GM12864 (cell line): ENCODE results near the gene CEBPE.

ENCODE experiments used
- DNase-seq: peaks from one replicate; pipeline ENCODE4 v3.0.0-alpha.2; 2011; ENCODE audit warnings: low read depth
- H3K4me3 ChIP-seq: 2 replicates; pipeline ENCODE4 v1.5.1; 2011; ENCODE audit warnings: mild to moderate bottlenecking, low read depth, low read length, control low read depth
- TF ChIP-seq, protein P1 (sequence below): IDR thresholded peaks from 2 replicates; pipeline ENCODE4 v1.5.1; 2011; ENCODE audit warnings: low read depth, mild to moderate bottlenecking, moderate library complexity, low read length, control low read depth, inconsistent platforms; ENCODE audit errors: missing control alignments

The CEBPE gene

DNA sequence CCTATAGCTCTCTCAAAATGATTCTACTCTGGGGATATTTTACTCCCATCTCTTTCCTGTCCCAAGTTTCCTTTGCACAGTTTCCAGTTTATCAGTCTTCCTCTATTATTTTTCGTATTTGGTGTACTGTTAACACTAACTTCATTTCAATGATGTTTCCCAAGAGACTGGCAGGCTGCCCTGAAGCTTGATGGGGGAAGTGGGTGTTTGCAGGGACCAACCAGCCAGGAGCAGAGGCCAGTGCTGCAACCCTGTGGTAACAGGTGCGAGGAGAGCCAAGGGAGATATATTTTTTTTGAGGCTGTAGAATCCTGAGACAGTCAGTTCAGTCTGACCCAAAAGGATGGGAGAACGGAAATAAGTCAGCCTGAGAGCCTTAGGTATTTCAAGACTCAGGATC is 11.8 kb upstream of the CEBPE start:
- no peak for DNase-seq
- TF ChIP-seq, protein P1, sequence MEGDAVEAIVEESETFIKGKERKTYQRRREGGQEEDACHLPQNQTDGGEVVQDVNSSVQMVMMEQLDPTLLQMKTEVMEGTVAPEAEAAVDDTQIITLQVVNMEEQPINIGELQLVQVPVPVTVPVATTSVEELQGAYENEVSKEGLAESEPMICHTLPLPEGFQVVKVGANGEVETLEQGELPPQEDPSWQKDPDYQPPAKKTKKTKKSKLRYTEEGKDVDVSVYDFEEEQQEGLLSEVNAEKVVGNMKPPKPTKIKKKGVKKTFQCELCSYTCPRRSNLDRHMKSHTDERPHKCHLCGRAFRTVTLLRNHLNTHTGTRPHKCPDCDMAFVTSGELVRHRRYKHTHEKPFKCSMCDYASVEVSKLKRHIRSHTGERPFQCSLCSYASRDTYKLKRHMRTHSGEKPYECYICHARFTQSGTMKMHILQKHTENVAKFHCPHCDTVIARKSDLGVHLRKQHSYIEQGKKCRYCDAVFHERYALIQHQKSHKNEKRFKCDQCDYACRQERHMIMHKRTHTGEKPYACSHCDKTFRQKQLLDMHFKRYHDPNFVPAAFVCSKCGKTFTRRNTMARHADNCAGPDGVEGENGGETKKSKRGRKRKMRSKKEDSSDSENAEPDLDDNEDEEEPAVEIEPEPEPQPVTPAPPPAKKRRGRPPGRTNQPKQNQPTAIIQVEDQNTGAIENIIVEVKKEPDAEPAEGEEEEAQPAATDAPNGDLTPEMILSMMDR: no peak
- H3K4me3 ChIP-seq: no peak overlapping the region

DNA sequence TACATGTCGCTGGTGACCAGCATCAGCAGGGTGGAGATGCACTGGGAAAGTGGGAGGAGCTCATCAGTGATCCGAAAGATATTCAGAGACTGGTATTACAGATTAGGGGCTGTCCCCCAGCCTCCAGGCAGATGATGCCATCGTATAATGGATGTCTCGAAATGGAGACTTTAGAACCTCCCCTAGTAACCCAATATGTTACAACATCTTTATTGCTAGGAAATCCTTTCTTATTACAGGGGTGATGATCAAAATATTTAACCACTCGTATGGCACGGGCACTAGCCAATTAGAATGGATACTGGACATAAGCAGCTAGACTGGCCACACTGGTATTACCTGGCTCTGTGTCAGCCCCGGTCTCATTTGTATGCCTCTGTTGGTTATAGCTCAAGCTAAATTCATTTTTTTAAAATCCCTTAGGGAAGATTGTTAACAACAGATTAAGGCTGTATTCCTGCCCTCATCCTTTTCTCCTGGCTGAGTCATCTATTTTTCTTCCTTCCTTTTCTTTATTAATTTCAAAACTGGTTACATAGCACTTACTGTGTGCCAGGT is 10.8 kb upstream of the CEBPE start:
- no peak for DNase-seq
- H3K4me3 ChIP-seq: no peak overlapping the region
- TF ChIP-seq, protein P1: no peak

DNA sequence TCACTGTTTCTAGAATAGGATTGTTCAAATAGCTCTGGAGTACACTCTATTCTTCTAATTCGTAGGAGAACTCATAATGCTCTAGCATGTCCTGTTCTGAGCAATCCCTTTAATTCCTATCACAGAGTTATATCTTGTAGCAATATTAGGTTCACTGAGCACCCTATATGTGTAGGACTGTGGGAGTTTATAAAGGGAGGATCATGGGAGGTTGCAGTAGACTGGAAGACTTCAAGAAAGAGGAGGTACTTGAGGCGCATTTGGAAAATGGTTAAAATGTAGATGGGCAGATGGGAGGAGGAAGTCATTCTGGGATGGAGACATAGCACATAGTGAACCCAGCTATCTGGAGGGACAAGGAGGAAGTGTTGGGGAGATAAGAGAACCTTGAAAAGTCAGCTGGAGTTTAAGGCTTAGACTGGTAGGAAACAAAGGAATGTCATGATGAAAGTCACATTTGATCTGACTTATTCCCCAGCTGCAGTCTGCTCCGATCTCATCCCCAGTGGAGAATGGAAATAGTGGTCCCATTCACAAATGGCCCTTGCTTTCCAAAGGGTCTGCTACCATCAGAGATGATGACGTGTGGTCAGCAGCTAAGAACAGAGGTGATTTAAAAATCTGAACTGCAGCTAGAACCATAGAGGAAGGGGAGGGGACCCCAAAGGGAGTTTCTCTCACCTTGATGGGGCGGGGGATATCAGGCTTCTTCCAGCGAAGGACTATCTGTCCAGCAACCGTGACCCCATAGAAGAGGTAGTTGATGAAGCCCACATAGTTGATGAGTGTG is 10.1 kb upstream of the CEBPE start:
- no peak overlapping the region for H3K4me3 ChIP-seq
- DNase-seq: no peak
- TF ChIP-seq, protein P1: no peak

DNA sequence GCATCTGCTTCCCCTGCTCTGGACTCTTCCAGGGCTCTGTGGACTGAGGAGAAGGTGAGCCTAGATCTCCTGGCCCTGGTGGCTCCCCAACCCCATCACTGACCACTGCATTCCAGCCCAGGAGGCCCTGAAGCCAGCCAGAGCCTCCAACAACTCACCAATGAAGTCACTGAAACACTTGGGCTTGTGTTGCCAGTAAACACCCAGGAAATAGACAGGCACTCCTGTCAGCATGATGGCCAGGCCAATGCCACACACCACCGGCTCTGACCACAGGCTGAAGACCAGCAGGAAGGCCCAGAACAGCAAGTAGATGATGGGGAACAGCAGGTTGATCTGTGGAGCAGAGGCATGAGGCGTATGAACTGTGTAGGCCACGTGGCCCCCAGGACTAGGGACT is 8.8 kb upstream of the CEBPE start:
- TF ChIP-seq, protein P1: no peak
- no peak for DNase-seq

DNA sequence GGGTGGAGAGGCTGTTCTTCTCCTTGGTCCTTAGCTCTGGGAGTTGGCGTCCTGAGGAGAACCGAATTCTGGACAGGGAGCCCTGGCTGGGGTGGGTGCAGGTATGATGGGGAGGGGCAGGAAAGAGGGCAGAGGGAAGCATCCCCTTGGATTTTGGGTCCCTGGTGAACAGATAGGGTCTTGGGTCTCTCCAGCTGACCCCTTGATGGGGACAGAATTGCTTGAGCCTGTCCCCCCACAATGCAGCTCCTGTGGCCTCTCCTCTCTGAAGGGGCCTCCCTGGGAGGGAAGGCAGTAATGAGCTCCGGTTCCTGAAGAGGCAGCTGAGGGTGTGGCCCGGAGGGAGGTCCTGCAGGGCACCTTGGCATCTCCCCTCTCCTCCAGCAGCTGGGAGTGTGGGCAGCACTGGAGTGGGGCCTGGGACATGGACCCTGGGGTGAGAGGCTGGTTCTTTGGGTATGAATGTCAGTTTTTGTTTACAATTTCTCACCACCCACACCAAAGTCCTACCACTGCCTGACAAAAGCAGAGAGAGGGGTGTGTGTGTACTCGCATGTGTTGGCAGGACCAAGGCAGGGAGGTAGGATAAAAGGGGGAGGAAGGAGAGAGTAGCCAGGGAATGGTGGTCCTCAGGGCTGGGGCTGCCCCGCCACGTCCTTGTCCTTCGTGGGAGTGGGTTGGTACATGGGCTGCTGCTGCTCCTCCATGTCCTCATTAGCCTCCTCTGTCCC is 7.7 kb upstream of the CEBPE start:
- DNase-seq: no peak

More for the DNA sequence above, 8.8 kb upstream of the CEBPE start:
- no peak overlapping the region for H3K4me3 ChIP-seq

DNA sequence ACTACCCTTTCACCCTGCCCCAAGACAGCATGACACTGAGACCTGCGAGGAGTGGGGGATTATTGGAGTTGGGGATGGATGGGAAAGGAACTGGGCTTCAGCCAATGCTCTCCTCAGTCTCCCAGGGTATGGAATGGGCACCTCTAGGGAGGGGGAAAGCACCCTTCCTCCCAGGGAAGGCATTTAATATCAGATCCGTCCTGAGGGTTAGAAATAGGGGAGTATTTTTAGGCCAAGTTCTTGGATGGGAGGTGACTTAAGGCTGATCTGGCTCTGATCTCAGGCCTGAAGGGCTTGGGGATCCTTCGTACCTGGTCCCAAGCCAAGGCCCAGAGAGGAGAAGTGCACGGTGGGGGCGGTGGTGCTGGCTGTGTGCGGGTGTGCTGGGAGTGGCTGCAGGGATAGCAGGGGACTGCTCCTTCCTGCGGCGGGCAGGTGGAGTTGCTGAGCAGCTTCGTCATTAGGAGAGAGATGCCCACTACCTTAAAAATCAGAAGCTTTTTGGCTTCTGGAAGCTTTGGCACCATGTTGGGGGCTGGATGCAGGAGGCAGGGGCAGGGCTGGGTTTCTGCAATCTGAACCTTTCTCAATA is 7.0 kb upstream of the CEBPE start:
- TF ChIP-seq, protein P1: no peak
- H3K4me3 ChIP-seq: no peak overlapping the region

More for the DNA sequence above, 7.7 kb upstream of the CEBPE start:
- H3K4me3 ChIP-seq: no peak overlapping the region
- TF ChIP-seq, protein P1: no peak

More for the DNA sequence above, 7.0 kb upstream of the CEBPE start:
- DNase-seq: no peak
